Thoracic aorta (tissue), 2 donors: Measurements from ENCODE around the gene BEND6. TPM values are rescaled to one million over a fixed set of nuclear protein-coding genes. Genes with fewer than 3 reads are reported as not detected.

Experiments used
- ATAC-seq: fragments of 150-250 bp; one replicate; pipeline ENCODE4 v1.8.0; 2017; ENCODE audit warnings: low read depth; ENCODE audit not compliant: insufficient number of reproducible peaks, low FRiP score
- DNase-seq: peaks from one replicate; pipeline ENCODE4 v3.0.0-alpha.2; 2020; ENCODE audit warnings: low spot score
- H3K27ac ChIP-seq, 2 donors: fragments of 200-600 bp; sonication (generic); 1 replicate in 1 of 2; 2 replicates in 1 of 2; pipeline ENCODE4 v1.5.1; 2016; ENCODE audit warnings: mild to moderate bottlenecking in 2 of 2, moderate library complexity in 2 of 2
- H3K27me3 ChIP-seq: fragments of 200-600 bp; sonication (generic); replicated peaks from 2 replicates; pipeline ENCODE4 v1.6.0; 2016; ENCODE audit warnings: mild to moderate bottlenecking; ENCODE audit not compliant: insufficient read depth
- H3K36me3 ChIP-seq: fragments of 200-600 bp; sonication (generic); one replicate; pipeline ENCODE4 v1.5.1; 2016
- H3K4me1 ChIP-seq, 2 donors: fragments of 200-600 bp; sonication (generic); 1 replicate in 1 of 2; 2 replicates in 1 of 2; pipeline versions ENCODE4 v1.5.1 to v1.6.0; 2016; ENCODE audit warnings: low read depth in 2 of 2, mild to moderate bottlenecking in 1 of 2; ENCODE audit not compliant: control insufficient read depth in 1 of 2
- H3K4me3 ChIP-seq: fragments of 200-600 bp; sonication (generic); 2 replicates; pipeline ENCODE4 v1.5.1; 2016; ENCODE audit warnings: mild to moderate bottlenecking
- H3K9me3 ChIP-seq: fragments of 200-600 bp; sonication (generic); 2 replicates; pipeline ENCODE4 v1.5.1; 2016
- total RNA-seq, 2 donors: library from RNA; depleted of rRNA; stranded (reverse); fragments of >200 nt; gene quantifications; one replicate each; pipeline versions ENCODE4 v1.1.0 to v1.2.3, GENCODE V29; 2016
- TF ChIP-seq, protein P1 (sequence below): fragments of 200-600 bp; sonication (generic); IDR thresholded peaks from one replicate; pipeline ENCODE4 v1.5.1; 2019; ENCODE audit warnings: antibody characterized with exemption

BEND6 gene
- total RNA-seq, 2 donors from 2014 or later = 0.21 to 0.27 TPM

- Histone ChIP-seq H3K4me1 (peaks cover 0 to 6% of the 10 kb centered on the region in 2 donors), H3K9me3 (peaks cover 5% of the 10 kb centered on the region), H3K36me3 (no peaks in the 10 kb centered on the region), H3K27me3 (no peaks in the 10 kb centered on the region), H3K4me3 (no peak overlapping the region), H3K27ac (no peak overlapping the region)
- DNase-seq (no peak), ATAC-seq (no peak)
- TF ChIP-seq, protein P1, sequence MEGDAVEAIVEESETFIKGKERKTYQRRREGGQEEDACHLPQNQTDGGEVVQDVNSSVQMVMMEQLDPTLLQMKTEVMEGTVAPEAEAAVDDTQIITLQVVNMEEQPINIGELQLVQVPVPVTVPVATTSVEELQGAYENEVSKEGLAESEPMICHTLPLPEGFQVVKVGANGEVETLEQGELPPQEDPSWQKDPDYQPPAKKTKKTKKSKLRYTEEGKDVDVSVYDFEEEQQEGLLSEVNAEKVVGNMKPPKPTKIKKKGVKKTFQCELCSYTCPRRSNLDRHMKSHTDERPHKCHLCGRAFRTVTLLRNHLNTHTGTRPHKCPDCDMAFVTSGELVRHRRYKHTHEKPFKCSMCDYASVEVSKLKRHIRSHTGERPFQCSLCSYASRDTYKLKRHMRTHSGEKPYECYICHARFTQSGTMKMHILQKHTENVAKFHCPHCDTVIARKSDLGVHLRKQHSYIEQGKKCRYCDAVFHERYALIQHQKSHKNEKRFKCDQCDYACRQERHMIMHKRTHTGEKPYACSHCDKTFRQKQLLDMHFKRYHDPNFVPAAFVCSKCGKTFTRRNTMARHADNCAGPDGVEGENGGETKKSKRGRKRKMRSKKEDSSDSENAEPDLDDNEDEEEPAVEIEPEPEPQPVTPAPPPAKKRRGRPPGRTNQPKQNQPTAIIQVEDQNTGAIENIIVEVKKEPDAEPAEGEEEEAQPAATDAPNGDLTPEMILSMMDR = no peak
Measured at GRCh38 chr6:56940977-56941376, 13.9 kb upstream of the BEND6 start.

- Histone ChIP-seq H3K4me3 (no peak overlapping the region), H3K4me1 (no peaks in the 10 kb centered on the region), H3K9me3 (peaks cover 5% of the 10 kb centered on the region), H3K27ac (no peak overlapping the region), H3K27me3 (no peaks in the 10 kb centered on the region), H3K36me3 (no peaks in the 10 kb centered on the region)
- TF ChIP-seq, protein P1 = no peak
- no peak for ATAC-seq
- no peak for DNase-seq
Measured at GRCh38 chr6:56944661-56945060, 10.2 kb upstream of the BEND6 start.

DNA sequence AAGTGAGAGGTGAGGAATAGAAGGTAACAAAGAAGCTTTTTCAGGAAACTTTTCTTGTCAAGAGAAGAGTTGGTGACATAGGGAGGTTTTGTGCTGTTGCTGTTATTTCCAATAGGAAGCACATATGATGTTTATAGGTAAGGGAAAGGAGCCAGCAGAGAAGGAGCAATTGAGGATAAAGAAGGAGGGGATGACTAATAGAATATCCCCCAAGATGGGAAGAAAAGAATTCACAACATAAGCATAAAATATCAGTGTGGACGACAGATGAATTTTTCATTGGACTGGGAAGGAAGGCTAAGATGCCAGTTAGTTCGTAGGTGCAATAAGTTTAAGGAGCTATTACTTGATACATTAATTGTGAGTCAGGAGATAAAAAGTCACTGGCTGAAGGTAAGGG, 8.5 kb upstream of the BEND6 start:
- no peak for ATAC-seq
- TF ChIP-seq, protein P1 = no peak
- Histone ChIP-seq H3K27ac (no peak overlapping the region), H3K4me3 (no peak overlapping the region), H3K4me1 (no peaks in the 10 kb centered on the region), H3K9me3 (no peaks in the 10 kb centered on the region), H3K36me3 (no peaks in the 10 kb centered on the region), H3K27me3 (no peaks in the 10 kb centered on the region)
- DNase-seq = no peak

DNA sequence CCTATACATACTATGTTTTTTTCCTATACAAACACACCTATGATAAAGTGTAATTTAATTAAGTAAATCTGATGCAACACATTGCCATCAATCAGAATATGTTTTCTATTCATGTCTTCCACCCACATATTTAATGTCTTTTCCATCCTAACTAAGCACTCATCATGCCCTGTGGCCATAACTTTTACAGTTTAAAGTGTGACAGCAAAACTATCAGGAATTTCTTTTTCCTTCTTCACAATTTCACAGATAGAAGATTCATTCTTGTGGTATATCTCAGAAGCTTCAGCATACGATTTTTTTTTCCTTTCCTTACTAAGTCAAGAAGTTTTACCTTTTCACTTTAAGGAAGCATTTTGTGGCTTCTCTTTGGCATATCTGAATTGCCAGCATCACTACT, 7.0 kb upstream of the BEND6 start:
- Histone ChIP-seq H3K36me3 (no peaks in the 10 kb centered on the region), H3K9me3 (no peaks in the 10 kb centered on the region), H3K27me3 (no peaks in the 10 kb centered on the region), H3K4me3 (no peak overlapping the region), H3K4me1 (peaks cover 0 to 3% of the 10 kb centered on the region in 2 donors), H3K27ac (no peak overlapping the region)
- DNase-seq (no peak), ATAC-seq (no peak)
- TF ChIP-seq, protein P1 = no peak

GRCh38 chr6:56949265-56949664, 5.6 kb upstream of the BEND6 start:
- Histone ChIP-seq H3K36me3 (no peaks in the 10 kb centered on the region), H3K27me3 (no peaks in the 10 kb centered on the region), H3K4me3 (no peak overlapping the region), H3K4me1 (peaks cover 0 to 6% of the 10 kb centered on the region in 2 donors), H3K9me3 (no peaks in the 10 kb centered on the region), H3K27ac (no peak overlapping the region)
- no peak for DNase-seq
- no peak for ATAC-seq
- TF ChIP-seq, protein P1 = no peak
